SJSA1 (cell line): Measurements from ENCODE around the gene TTBK1. TPM values are rescaled to one million over a fixed set of nuclear protein-coding genes. Genes with fewer than 3 reads are reported as not detected.

Experiments
- DNase-seq, 2 experiments: peaks; one replicate each; pipeline ENCODE4 v3.0.0-alpha.2; 2015 to 2020; ENCODE audit warnings: low spot score in 2 of 2, low read depth in 1 of 2
- H3K27ac ChIP-seq: fragments of 250-450 bp; sonication (Bioruptor Pico); 2 replicates; pipeline ENCODE4 v1.5.1; 2020; ENCODE audit warnings: mild to moderate bottlenecking, moderate library complexity
- H3K27me3 ChIP-seq: fragments of 250-450 bp; sonication (Bioruptor Pico); replicated peaks from 2 replicates; pipeline ENCODE4 v1.5.1; 2020; ENCODE audit warnings: mild to moderate bottlenecking, moderate library complexity
- H3K36me3 ChIP-seq: fragments of 250-450 bp; sonication (Bioruptor Pico); 2 replicates; pipeline ENCODE4 v1.5.1; 2020; ENCODE audit warnings: mild to moderate bottlenecking
- H3K4me1 ChIP-seq: fragments of 250-450 bp; sonication (Bioruptor Pico); replicated peaks from 2 replicates; pipeline ENCODE4 v1.6.1; 2021; ENCODE audit warnings: mild to moderate bottlenecking
- H3K4me3 ChIP-seq: fragments of 250-450 bp; sonication (Bioruptor Pico); 2 replicates; pipeline ENCODE4 v1.5.1; 2020; ENCODE audit warnings: mild to moderate bottlenecking
- H3K9me3 ChIP-seq: fragments of 250-450 bp; sonication (Bioruptor Pico); replicated peaks from 2 replicates; pipeline ENCODE4 v1.5.1; 2020; ENCODE audit warnings: mild to moderate bottlenecking
- total RNA-seq: library from RNA; depleted of rRNA; stranded (reverse); fragments of >200 nt; shearing (Covaris generic); gene quantifications from 2 replicates; pipeline ENCODE4 v1.2.3, GENCODE V29; 2014

The TTBK1 gene
- total RNA-seq, 1 experiment from 2014 or later: not detected

GRCh38 chr6:43231053-43231452, 12.2 kb upstream of the TTBK1 start:
- H3K27ac ChIP-seq: no peak overlapping the region
- peaks cover 11% of the 10 kb centered on the region for H3K27me3 ChIP-seq
- peaks cover 11% of the 10 kb centered on the region; the same call in 1 of the 2 replicates for H3K4me1 ChIP-seq
- H3K9me3 ChIP-seq: no peaks in the 10 kb centered on the region
- no peak overlapping the region for H3K4me3 ChIP-seq
- no peak for DNase-seq
- H3K36me3 ChIP-seq: no peaks in the 10 kb centered on the region

GRCh38 chr6:43231735-43232450, 11.4 kb upstream of the TTBK1 start:
- no peaks in the 10 kb centered on the region for H3K36me3 ChIP-seq
- H3K4me3 ChIP-seq: no peak overlapping the region
- peaks cover 11% of the 10 kb centered on the region; the same call in 1 of the 2 replicates for H3K4me1 ChIP-seq
- DNase-seq: no peak
- no peaks in the 10 kb centered on the region for H3K9me3 ChIP-seq
- no peak overlapping the region for H3K27ac ChIP-seq
- peaks cover 15% of the 10 kb centered on the region for H3K27me3 ChIP-seq

- Histone ChIP-seq H3K4me1 (no peaks in the 10 kb centered on the region), H3K4me3 (no peak overlapping the region), H3K9me3 (peaks cover 4% of the 10 kb centered on the region; the same call in 1 of the 2 replicates)
These were observed 7.4 kb upstream of the TTBK1 start for GRCh38 chr6:43235841-43236240.

GRCh38 chr6:43239054-43239453, 4.2 kb upstream of the TTBK1 start:
- Histone ChIP-seq H3K36me3 (no peaks in the 10 kb centered on the region), H3K4me3 (no peak overlapping the region), H3K9me3 (peaks cover 4% of the 10 kb centered on the region; the same call in 1 of the 2 replicates), H3K4me1 (no peaks in the 10 kb centered on the region), H3K27ac (no peak overlapping the region), H3K27me3 (peaks cover 44% of the 10 kb centered on the region)
- no peak for DNase-seq

More at GRCh38 chr6:43235841-43236240, 7.4 kb upstream of the TTBK1 start:
- Histone ChIP-seq H3K27me3 (peaks cover 31% of the 10 kb centered on the region), H3K27ac (no peak overlapping the region), H3K36me3 (no peaks in the 10 kb centered on the region)
- DNase-seq: no peak

- H3K4me3 ChIP-seq: no peak overlapping the region
- H3K27ac ChIP-seq: no peak overlapping the region
- no peaks in the 10 kb centered on the region for H3K4me1 ChIP-seq
- peaks cover 4% of the 10 kb centered on the region; the same call in 1 of the 2 replicates for H3K9me3 ChIP-seq
- no peak for DNase-seq
- no peaks in the 10 kb centered on the region for H3K36me3 ChIP-seq
- H3K27me3 ChIP-seq: peaks cover 62% of the 10 kb centered on the region
These were observed 2.3 kb upstream of the TTBK1 start for GRCh38 chr6:43240950-43241349.

GRCh38 chr6:43241446-43241845, 1.8 kb upstream of the TTBK1 start:
- H3K9me3 ChIP-seq: peaks cover 4% of the 10 kb centered on the region; the same call in 1 of the 2 replicates
- no peaks in the 10 kb centered on the region for H3K4me1 ChIP-seq
- DNase-seq: no peak
- peaks cover 63% of the 10 kb centered on the region for H3K27me3 ChIP-seq
- no peak overlapping the region for H3K4me3 ChIP-seq
- H3K36me3 ChIP-seq: no peaks in the 10 kb centered on the region
- H3K27ac ChIP-seq: no peak overlapping the region

GRCh38 chr6:43243664-43244321, 512 bp downstream of the TTBK1 start:
- 0 out of 2 replicates have a peak, but pooled peaks cover 5% of the 10 kb centered on the region for H3K4me1 ChIP-seq
- no peak for DNase-seq
- peaks cover 79% of the 10 kb centered on the region for H3K27me3 ChIP-seq
- peaks cover 4% of the 10 kb centered on the region; the same call in 1 of the 2 replicates for H3K9me3 ChIP-seq
- no peaks in the 10 kb centered on the region for H3K36me3 ChIP-seq
- H3K27ac ChIP-seq: no peak overlapping the region
- no peak overlapping the region for H3K4me3 ChIP-seq

GRCh38 chr6:43246301-43247113, 3.2 kb downstream of the TTBK1 start:
- Histone ChIP-seq H3K27me3 (peaks cover 81% of the 10 kb centered on the region), H3K4me3 (no peak overlapping the region), H3K27ac (no peak overlapping the region), H3K36me3 (no peaks in the 10 kb centered on the region), H3K4me1 (0 out of 2 replicates have a peak, but pooled peaks cover 5% of the 10 kb centered on the region), H3K9me3 (no peaks in the 10 kb centered on the region)
- DNase-seq: no peak

GRCh38 chr6:43247114-43247999, 4.1 kb downstream of the TTBK1 start:
- Histone ChIP-seq H3K4me3 (no peak overlapping the region), H3K9me3 (no peaks in the 10 kb centered on the region), H3K27me3 (peaks cover 80% of the 10 kb centered on the region), H3K4me1 (0 out of 2 replicates have a peak, but pooled peaks cover 5% of the 10 kb centered on the region), H3K27ac (no peak overlapping the region), H3K36me3 (no peaks in the 10 kb centered on the region)
- no peak for DNase-seq

- Histone ChIP-seq H3K9me3 (no peaks in the 10 kb centered on the region), H3K27me3 (peaks cover 74% of the 10 kb centered on the region), H3K4me1 (0 out of 2 replicates have a peak, but pooled peaks cover 5% of the 10 kb centered on the region), H3K4me3 (no peak overlapping the region), H3K36me3 (no peaks in the 10 kb centered on the region), H3K27ac (no peak overlapping the region)
- no peak for DNase-seq
These were observed 4.8 kb downstream of the TTBK1 start for GRCh38 chr6:43248101-43248500.

GRCh38 chr6:43248791-43249190, 5.5 kb downstream of the TTBK1 start:
- Histone ChIP-seq H3K4me1 (0 out of 2 replicates have a peak, but pooled peaks cover 5% of the 10 kb centered on the region), H3K4me3 (no peak overlapping the region), H3K27ac (no peak overlapping the region), H3K36me3 (no peaks in the 10 kb centered on the region), H3K27me3 (peaks cover 71% of the 10 kb centered on the region), H3K9me3 (no peaks in the 10 kb centered on the region)
- DNase-seq: no peak

- no peak overlapping the region for H3K27ac ChIP-seq
- H3K27me3 ChIP-seq: peaks cover 50% of the 10 kb centered on the region
- H3K36me3 ChIP-seq: no peaks in the 10 kb centered on the region
- no peak for DNase-seq
- H3K4me3 ChIP-seq: no peak overlapping the region
- H3K9me3 ChIP-seq: no peaks in the 10 kb centered on the region
- 0 out of 2 replicates have a peak, but pooled peaks cover 5% of the 10 kb centered on the region for H3K4me1 ChIP-seq
These were observed 7.7 kb downstream of the TTBK1 start for GRCh38 chr6:43250992-43251373.

- H3K4me3 ChIP-seq: no peak overlapping the region
- H3K9me3 ChIP-seq: no peaks in the 10 kb centered on the region
- peaks cover 26% of the 10 kb centered on the region for H3K27me3 ChIP-seq
- H3K4me1 ChIP-seq: no peaks in the 10 kb centered on the region
- DNase-seq: no peak
- no peaks in the 10 kb centered on the region for H3K36me3 ChIP-seq
- no peak overlapping the region for H3K27ac ChIP-seq
These were observed 10.1 kb downstream of the TTBK1 start for GRCh38 chr6:43253401-43253800.
